GM21786 (cell line): ENCODE results near the gene RRH.
"Not testable (repeated sequence)": the region's sequence is repeated elsewhere in the genome, so short reads cannot be mapped to it uniquely, and the experiment has no call there.

Source experiments
- ATAC-seq: cut with Tn5 transposase; IDR thresholded peaks from one replicate; pipeline ENCODE4 v1.9.1; 2021; ENCODE audit not compliant: unreplicated experiment

Gene RRH

GRCh38 chr4:109836985-109837384 is 9.2 kb downstream of the RRH start:
- ATAC-seq: no peak

- no peak for ATAC-seq
Observed at GRCh38 chr4:109846395-109847098, 18.8 kb downstream of the RRH start.

- ATAC-seq: no peak
Observed at GRCh38 chr4:109847896-109848442, 20.2 kb downstream of the RRH start, which contains the start of gene LRIT3. LRIT3 (plus strand) TSS chr4:109848107; CDS start chr4:109848202, 95 bp downstream.

GRCh38 chr4:109848501-109848900 is 20.7 kb downstream of the RRH start:
- ATAC-seq: no peak

GRCh38 chr4:109850601-109851000 is 22.8 kb downstream of the RRH start:
- no peak for ATAC-seq

- ATAC-seq: not testable (repeated sequence)
Observed at GRCh38 chr4:109859426-109860300, 31.9 kb downstream of the RRH start.

- no peak for ATAC-seq
Observed at GRCh38 chr4:109861271-109861670, 33.5 kb downstream of the RRH start.

- ATAC-seq: no peak
Observed at GRCh38 chr4:109861916-109862511, 34.2 kb downstream of the RRH start.

- ATAC-seq: no peak
Observed at GRCh38 chr4:109864134-109864533, 36.4 kb downstream of the RRH start.

- no peak for ATAC-seq
Observed at GRCh38 chr4:109870061-109870460, 42.3 kb downstream of the RRH start.

- no peak for ATAC-seq
Observed at GRCh38 chr4:109872065-109872464, 44.3 kb downstream of the RRH start.

GRCh38 chr4:109872950-109873656 is 45.3 kb downstream of the RRH start:
- no peak for ATAC-seq

GRCh38 chr4:109873791-109874514 is 46.2 kb downstream of the RRH start:
- ATAC-seq: no peak

- ATAC-seq: no peak
Observed at GRCh38 chr4:109875106-109875505, 47.3 kb downstream of the RRH start.

GRCh38 chr4:109875553-109875952 is 47.8 kb downstream of the RRH start:
- ATAC-seq: not testable (repeated sequence)

- ATAC-seq: no peak
Observed at GRCh38 chr4:109876634-109877265, 49.0 kb downstream of the RRH start.

GRCh38 chr4:109877400-109877799 is 49.6 kb downstream of the RRH start:
- peak; percentile 93 for ATAC-seq

GRCh38 chr4:109878355-109878754 is 50.6 kb downstream of the RRH start:
- ATAC-seq: no peak

GRCh38 chr4:109879081-109879480 is 51.3 kb downstream of the RRH start:
- ATAC-seq: no peak
